ENCODE results near the gene AKR1C2.

DNA sequence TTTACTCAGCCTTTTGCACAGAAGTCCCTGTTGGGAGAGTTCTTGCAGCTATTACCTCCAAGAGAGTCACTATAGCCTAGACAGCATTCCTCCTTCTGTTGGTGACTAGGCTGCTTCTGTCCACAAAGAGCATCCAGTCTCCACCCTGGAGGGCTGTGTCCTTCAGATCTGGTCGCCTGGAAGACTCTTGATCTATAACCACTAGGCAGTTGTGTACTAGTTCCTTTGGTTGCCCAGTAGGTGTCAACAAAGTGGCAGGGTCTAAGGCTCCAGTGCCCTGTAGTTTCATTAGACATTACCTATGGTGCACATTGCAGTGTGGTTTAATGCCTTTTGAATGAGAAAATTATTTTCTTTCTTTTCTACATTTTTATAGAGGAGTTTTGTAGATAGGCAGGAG lies 11.3 kb upstream of the AKR1C2 start:
- TF ChIP-seq EZH2phosphoT487 (IDR thresholded peaks at IDR 0.05; ENCODE audit: insufficient read depth, low read depth) (no peak), EZH2 (IDR thresholded peaks at IDR 0.05; ENCODE audit: insufficient read depth, poor library complexity, severe bottlenecking) (no peak)
